GM21786 (cell line): ENCODE measurements around the gene SLC16A7.
A peak's percentile ranks its signal among the peaks of the same experiment; 100 is the strongest.

Source experiments
- ATAC-seq: cut with Tn5 transposase; IDR thresholded peaks from one replicate; pipeline ENCODE4 v1.9.1; 2021; ENCODE audit not compliant: unreplicated experiment

Gene SLC16A7

GRCh38 chr12:59620326-59620725, 24.5 kb downstream of the SLC16A7 start:
- peak; percentile 52 for ATAC-seq

DNA sequence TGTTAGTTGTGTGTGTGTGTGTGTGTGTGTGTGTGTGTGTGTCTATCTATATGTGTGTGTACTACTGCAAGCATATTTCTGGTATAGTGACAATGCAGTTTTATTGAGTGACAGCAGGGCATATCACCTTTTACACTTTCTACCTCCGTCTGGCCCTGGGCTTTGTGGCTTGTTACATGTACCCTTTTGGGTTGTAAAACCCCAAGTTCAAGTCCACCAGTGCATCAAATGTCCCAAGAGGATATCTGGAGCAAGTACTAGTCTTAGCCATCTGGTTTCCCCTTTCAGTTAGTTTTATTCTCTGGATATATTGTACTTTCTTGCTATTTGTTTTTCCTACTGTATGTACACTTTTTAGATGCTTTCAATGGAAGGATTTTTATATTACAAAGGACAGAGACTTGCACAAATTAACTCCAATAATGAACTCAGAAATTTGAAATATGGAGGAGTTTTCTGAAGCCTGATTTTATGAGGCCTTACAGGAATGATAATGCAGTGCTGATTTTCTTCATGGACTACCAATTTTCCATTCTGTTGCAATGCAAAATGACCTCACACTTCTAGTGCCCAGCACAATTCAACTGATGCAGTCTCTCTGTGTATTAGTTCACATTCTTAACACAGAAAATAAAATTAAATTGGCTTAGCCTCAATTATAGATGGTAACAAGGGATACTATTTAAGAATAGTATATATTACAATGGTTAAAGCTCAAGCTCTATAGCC, 29.1 kb downstream of the SLC16A7 start:
- ATAC-seq: no peak

GRCh38 chr12:59626382-59626781, 30.6 kb downstream of the SLC16A7 start:
- no peak for ATAC-seq

DNA sequence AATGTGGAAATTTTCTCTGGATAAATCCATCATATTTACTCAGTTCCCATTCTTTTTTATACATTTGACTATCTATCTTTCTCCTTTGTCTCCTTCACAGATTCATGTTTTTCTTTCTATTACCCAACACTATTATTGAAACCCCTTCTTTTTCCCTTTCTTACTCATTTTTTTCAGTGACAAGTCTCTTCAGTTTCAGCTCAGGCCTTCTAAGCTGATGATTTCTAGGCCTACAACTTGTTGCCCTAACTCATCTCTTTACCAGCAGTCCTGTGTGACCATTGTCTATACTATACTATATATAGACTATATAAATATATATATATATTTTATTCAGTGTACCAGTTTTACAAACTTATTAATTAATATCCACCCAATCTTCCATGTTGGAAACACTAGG, 31.8 kb downstream of the SLC16A7 start:
- no peak for ATAC-seq

DNA sequence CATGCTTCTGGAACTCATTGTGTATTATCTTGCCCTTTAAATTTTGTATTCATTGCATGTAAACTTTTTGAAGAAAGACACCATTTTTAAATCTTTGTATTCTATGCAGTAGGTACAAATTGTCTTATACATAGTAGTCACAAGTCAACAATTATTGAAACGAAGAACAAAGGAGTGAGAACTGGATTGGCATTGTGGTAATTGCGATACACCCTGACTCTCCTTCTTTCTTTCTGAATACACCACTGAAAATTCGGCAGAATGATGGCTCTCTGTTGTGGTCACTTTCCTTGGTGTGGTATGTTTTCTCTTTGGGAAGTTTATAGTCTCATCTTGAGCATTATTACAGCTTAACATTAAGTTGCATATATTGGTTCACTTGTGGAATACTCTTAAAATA, 34.1 kb downstream of the SLC16A7 start:
- ATAC-seq: no peak

- ATAC-seq: no peak
These were observed 36.6 kb downstream of the SLC16A7 start for GRCh38 chr12:59632408-59632807.

GRCh38 chr12:59634254-59634653, 38.4 kb downstream of the SLC16A7 start:
- ATAC-seq: no peak

DNA sequence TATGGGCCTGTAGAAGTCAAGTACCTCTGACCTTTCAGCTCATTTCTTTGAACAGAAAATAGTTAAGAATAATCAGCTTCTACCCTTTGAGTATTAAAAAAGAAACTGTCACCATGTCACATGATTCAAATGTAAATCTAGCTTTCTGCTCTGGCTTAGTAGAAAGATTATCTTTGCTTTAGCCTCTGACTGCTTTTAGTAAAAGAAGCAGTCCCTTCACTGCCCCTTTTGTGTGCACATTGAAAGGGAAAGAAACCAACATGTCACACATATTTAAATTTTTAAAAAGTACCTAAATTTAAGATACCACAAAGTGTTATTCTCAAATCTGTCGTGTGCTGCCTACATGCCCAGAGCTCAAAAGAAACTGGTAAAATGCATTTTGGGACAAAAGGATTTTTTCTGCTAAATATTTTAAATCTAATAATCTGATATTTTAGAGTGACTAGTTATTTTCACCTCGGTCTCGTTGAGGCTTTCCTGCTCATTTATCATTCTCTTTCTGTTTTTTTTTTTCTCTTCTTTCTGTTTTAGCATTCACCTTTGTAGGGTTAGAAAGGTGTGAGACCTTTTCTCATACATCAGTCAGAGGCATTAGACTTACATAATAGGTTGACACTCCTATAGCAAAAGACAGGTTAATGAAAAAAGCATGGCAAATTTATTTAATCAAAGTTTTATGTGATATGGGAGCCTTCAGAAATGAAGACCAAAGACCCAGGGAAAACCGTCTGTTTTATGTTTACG, 41.3 kb downstream of the SLC16A7 start:
- peak; percentile 66 for ATAC-seq

GRCh38 chr12:59637692-59638070, 41.9 kb downstream of the SLC16A7 start:
- no peak for ATAC-seq

DNA sequence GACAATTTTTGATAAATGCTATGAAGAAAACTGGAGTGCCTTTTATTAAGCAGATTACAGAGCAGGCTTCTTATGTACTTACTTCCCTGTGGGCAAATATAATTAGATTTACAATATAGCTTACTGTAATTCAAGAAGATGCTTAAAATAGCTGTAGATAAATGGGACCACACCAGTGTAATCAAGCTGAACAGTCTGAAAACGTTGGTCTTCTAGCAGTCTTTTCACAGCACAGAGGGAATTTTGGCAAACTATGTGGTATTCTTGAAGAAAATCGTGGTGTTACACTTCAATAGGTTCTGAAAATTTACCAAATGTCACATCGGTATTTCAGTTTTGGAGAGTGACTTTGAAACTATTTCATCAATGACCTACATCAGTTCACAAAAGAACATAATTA, 47.7 kb downstream of the SLC16A7 start:
- ATAC-seq: no peak

DNA sequence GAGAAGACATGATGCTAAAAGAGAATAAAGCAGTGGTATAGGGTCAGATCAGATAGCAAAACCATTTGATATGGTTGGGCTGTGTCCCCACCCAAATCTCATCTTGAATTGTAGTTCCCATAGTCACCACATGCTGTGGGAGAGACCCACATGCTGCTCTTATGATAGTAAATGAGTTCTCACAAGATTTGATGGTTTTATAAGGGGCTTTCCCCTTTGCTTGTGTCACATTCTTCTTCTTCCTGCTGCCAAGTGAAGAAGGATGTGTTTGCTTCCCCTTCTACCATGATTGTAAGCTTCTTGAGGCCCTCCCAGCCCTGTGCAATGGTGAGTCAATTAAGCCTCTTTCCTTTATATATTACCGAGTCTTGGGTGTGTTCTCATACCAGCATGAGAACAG, 49.4 kb downstream of the SLC16A7 start:
- no peak for ATAC-seq

- no peak for ATAC-seq
These were observed 50.8 kb downstream of the SLC16A7 start for GRCh38 chr12:59646636-59647035.

GRCh38 chr12:59649203-59649602, 53.4 kb downstream of the SLC16A7 start:
- ATAC-seq: no peak

DNA sequence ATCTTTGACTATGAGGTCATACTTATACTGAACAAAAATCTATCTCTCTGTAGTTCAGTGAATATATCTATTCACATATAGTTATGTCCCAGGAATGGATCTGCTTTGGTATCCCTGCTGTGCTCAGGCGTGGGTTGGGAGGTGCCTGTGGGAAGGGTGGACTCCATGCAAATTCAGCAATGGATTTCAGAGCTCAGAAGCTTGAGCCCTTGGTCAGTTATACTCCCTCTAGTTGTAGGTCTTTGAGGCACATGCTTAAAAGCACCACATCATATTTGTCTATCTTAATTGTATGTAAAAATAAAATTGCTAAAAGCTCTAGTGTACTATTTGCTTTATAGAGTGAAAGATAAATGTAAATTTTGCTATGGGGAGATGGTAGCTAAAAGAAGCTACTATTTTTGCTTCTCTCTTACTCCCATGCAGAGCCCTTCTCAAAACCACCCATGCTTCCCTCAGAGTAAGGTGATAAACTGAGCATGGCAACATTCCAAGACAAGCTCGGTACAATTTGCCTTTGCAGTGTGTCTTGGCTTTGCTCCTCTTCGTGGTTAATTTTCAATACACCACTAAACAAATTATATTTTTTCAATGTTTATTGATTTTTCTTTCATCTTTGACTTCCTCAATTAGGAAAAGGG, 54.9 kb downstream of the SLC16A7 start:
- no peak for ATAC-seq

DNA sequence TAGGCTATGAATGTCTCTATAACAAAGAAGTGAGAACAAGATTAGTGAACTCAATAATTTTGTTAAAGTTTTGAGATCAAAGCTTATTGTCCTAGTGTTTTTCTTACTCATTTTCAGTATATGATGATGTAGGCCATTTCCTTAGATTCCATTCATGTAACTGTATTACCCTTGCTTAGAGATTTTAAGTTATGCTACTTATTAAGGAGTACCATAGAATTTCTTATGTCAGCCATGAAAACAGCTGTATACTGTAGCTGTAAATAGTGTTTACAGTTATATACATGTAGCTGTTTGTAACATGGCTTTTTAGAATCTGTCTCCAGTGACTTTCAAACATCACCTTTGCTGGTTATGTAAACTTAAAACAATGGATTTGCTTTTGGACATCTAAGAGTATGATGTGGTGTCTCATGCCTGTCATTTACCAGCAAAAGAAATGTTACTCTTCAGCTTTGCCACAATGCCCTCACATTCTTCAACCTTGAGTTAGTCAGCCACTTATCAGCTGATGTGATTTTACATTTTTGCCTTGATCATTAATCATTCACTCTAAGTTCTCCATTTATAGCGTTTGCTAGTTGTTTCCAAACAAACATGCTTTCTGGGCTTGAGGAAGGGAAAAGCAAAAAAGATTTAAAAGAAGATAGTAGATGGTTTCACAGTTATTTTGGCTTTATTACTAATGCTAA, 55.5 kb downstream of the SLC16A7 start:
- ATAC-seq: no peak

- ATAC-seq: no peak
These were observed 56.3 kb downstream of the SLC16A7 start for GRCh38 chr12:59652130-59652529.

DNA sequence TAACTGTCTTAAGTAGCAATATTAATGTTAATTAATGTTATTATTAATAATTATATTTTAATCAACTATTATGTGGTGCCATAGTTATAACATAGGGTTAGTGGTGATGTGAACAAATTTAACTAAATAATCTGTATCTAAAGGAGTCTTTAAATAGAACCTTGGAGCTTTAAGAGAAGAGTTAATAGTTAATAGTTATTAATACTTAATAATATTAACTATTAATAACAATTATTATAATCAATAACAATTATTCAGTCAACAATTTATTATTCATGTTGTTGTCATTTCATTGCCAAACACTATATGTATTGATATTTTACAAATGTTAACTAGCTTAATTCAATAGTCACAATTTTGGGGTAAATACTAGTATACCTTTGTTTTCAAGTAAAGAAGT, 58.2 kb downstream of the SLC16A7 start:
- no peak for ATAC-seq

- ATAC-seq: no peak
These were observed 61.4 kb downstream of the SLC16A7 start for GRCh38 chr12:59657266-59657665.

- no peak for ATAC-seq
These were observed 61.9 kb downstream of the SLC16A7 start for GRCh38 chr12:59657711-59658110.

DNA sequence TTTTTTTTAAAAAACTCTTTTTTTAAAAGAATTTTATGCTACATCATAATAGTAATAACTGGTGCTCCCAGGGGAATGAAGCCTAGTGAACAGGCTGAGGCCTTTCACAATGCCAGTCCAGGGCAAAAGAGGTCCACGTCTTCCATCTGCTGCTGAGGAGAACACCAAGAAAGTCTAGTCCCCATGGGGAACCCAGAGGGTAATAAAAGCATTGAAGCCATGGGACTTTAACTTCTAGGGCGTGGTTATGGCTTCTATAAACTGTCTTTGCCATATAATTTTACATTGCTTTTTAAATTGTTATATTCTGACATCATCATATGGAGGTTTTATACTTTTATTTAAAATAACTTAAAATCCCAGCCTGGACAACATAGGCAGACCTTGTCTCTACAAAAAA, 64.3 kb downstream of the SLC16A7 start:
- no peak for ATAC-seq

DNA sequence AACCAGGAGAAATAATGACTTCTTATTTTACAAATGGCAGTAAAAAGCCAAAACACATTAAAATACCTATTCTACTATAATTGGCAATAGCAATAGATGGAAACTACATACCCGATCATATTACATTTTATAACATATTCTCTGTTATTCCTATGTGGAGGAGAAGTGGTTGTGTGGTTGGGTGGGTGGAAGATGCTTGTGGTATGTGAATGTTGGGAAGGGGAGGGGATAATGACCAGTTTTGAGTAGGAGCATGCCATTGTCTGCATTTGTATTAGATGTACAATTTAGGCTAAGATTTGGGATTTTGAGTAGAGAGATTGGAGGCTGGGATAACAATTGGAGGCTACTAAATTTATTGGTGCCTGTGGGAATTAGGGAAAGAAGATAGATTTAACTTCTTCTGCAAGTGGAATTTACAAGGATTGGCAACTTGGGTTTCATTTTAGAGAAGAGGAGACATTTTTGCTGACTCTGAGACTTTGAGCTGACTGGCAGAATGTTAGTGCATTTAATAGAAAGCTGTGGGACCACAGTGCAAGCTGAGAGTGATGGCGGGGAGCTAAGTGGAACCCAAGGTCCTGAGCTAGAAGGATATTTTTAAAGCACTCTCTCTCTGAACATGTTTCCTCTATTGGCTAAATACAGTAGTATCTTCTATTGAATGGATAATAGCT, 65.2 kb downstream of the SLC16A7 start:
- ATAC-seq: no peak
